GM12892 (cell line): ENCODE data around the gene ABI3.

Experiments used
- DNase-seq: peaks from one replicate; pipeline ENCODE4 v3.0.0; 2011; ENCODE audit not compliant: insufficient read length
- FAIRE-seq: peaks from 2 replicates; lab custom pipeline; 2011; peaks lifted over from hg19 to GRCh38; lab: Jason Lieb, UNC
- POLR2A ChIP-seq: IDR thresholded peaks from 2 replicates; pipeline ENCODE4 v1.6.1; 2011; ENCODE audit warnings: low read depth, low read length, control low read depth
- POLR2AphosphoS5 ChIP-seq: IDR thresholded peaks from 2 replicates; pipeline ENCODE4 v1.6.1; 2011; ENCODE audit warnings: low read depth, low read length, control low read depth
- TAF1 ChIP-seq: IDR thresholded peaks from 2 replicates; pipeline ENCODE4 v1.6.1; 2011; ENCODE audit warnings: low read depth, mild to moderate bottlenecking, control low read depth, low read length, borderline replicate concordance

The ABI3 gene

GRCh38 chr17:49266233-49266632 lies 55.7 kb downstream of the ABI3 start:
- DNase-seq (no peak), FAIRE-seq (no peak)
- TF ChIP-seq POLR2A (no peak), POLR2AphosphoS5 (no peak), TAF1 (no peak)

- no peak for DNase-seq
- no peak for FAIRE-seq
- TF ChIP-seq POLR2A, result no peak
- no peak for TF ChIP-seq POLR2AphosphoS5
- TF ChIP-seq TAF1, result no peak
Measured at GRCh38 chr17:49267912-49268311, 57.4 kb downstream of the ABI3 start.

- TF ChIP-seq POLR2A, result no peak
- TF ChIP-seq TAF1, result no peak
- TF ChIP-seq POLR2AphosphoS5, result no peak
- DNase-seq (no peak), FAIRE-seq (no peak)
Measured at GRCh38 chr17:49269356-49269755, 58.8 kb downstream of the ABI3 start.
